Loucy (cell line): ENCODE data around the gene CYP3A5.

Source experiments
- CTCF ChIP-seq: fragments of 200-600 bp; sonication (generic); conservative IDR thresholded peaks from 2 replicates; pipeline ENCODE4 v1.5.1; 2014; ENCODE audit warnings: mild to moderate bottlenecking, antibody characterized with exemption, low read length
- EZH2phosphoT487 ChIP-seq: fragments of 200-600 bp; IDR thresholded peaks from 2 replicates; pipeline ENCODE4 v1.6.1; 2018; ENCODE audit warnings: antibody characterized with exemption, mild to moderate bottlenecking, moderate library complexity, borderline replicate concordance

- TF ChIP-seq CTCF (no peak), EZH2phosphoT487 (no peak)
Observed at GRCh38 chr7:99623091-99623693, 56.6 kb downstream of the CYP3A5 start.
